ENCODE results near the gene VPS13D. TPM values are rescaled to one million over a fixed set of nuclear protein-coding genes. Genes with fewer than 3 reads are reported as not detected.
A peak's percentile ranks its signal among the peaks of the same experiment; 100 is the strongest.

Gene VPS13D
- total RNA-seq, 2 donors from 2014 or later, result 54.3 to 56.0 TPM

- H3K27ac ChIP-seq, result no peak overlapping the region
- no peaks in the 10 kb centered on the region for H3K9me3 ChIP-seq
- DNase-seq, result peak; percentile 38
- TF ChIP-seq CTCF (IDR thresholded peaks at IDR 0.05), result no peak
- H3K9ac ChIP-seq (ENCODE audit: low read depth in 2 of 2, low read length in 2 of 2), result no peak overlapping the region
- intact Hi-C loops (cut with DNase I), result loop anchor here (5.0 kb wide), 1 partner anchor 66 kb away; no protein-coding TSS in a partner anchor
- no peaks in the 10 kb centered on the region for H3K4me1 ChIP-seq
- H3K36me3 ChIP-seq, result peaks cover 3% of the 10 kb centered on the region
- no peak overlapping the region for H3K4me3 ChIP-seq
- H3K27me3 ChIP-seq, result no peaks in the 10 kb centered on the region
Observed at GRCh38 chr1:12411747-12412146, 181.9 kb downstream of the VPS13D start.

- intact Hi-C loops (cut with DNase I), result loop anchor here (5.0 kb wide), 1 partner anchor 65 kb away; no protein-coding TSS in a partner anchor
- H3K27ac ChIP-seq, result no peak overlapping the region
Observed at GRCh38 chr1:12412439-12412838, 182.6 kb downstream of the VPS13D start.

GRCh38 chr1:12413664-12414410 lies 184.0 kb downstream of the VPS13D start:
- TF ChIP-seq CTCF (IDR thresholded peaks at IDR 0.05), result no peak
- intact Hi-C loops (cut with DNase I), result loop anchor here (5.0 kb wide), 1 partner anchor 63 kb away; no protein-coding TSS in a partner anchor
- H3K4me3 ChIP-seq, result no peak overlapping the region
- H3K27me3 ChIP-seq, result no peaks in the 10 kb centered on the region
- H3K9ac ChIP-seq (ENCODE audit: low read depth in 2 of 2, low read length in 2 of 2), result no peak overlapping the region
- H3K4me1 ChIP-seq, result no peaks in the 10 kb centered on the region
- H3K9me3 ChIP-seq, result no peaks in the 10 kb centered on the region
- no peak overlapping the region for H3K27ac ChIP-seq
- H3K36me3 ChIP-seq, result peaks cover 3% of the 10 kb centered on the region
- DNase-seq, result no peak

More at GRCh38 chr1:12412439-12412838, 182.6 kb downstream of the VPS13D start:
- Histone ChIP-seq H3K9me3 (no peaks in the 10 kb centered on the region), H3K27me3 (no peaks in the 10 kb centered on the region), H3K4me3 (no peak overlapping the region), H3K4me1 (no peaks in the 10 kb centered on the region), H3K9ac (ENCODE audit: low read depth in 2 of 2, low read length in 2 of 2) (no peak overlapping the region), H3K36me3 (peaks cover 3% of the 10 kb centered on the region)
- no peak for TF ChIP-seq CTCF (IDR thresholded peaks at IDR 0.05)
- DNase-seq, result no peak

- TF ChIP-seq CTCF (IDR thresholded peaks at IDR 0.05), result no peak
- no peaks in the 10 kb centered on the region for H3K4me1 ChIP-seq
- H3K27ac ChIP-seq, result no peak overlapping the region
- H3K9me3 ChIP-seq, result no peaks in the 10 kb centered on the region
- H3K9ac ChIP-seq (ENCODE audit: low read depth in 2 of 2, low read length in 2 of 2), result no peak overlapping the region
- no peak for DNase-seq
- peaks cover 3% of the 10 kb centered on the region for H3K36me3 ChIP-seq
- intact Hi-C loops (cut with DNase I), result loop anchor here (5.0 kb wide), 1 partner anchor 63 kb away; no protein-coding TSS in a partner anchor
- H3K27me3 ChIP-seq, result no peaks in the 10 kb centered on the region
- no peak overlapping the region for H3K4me3 ChIP-seq
Observed at GRCh38 chr1:12414444-12415018, 184.7 kb downstream of the VPS13D start.

- H3K4me3 ChIP-seq, result no peak overlapping the region
- H3K4me1 ChIP-seq, result no peaks in the 10 kb centered on the region
- no peak overlapping the region for H3K27ac ChIP-seq
- intact Hi-C loops (cut with DNase I), result no loop called here
- no peak for TF ChIP-seq CTCF (IDR thresholded peaks at IDR 0.05)
- H3K36me3 ChIP-seq, result peaks cover 3% of the 10 kb centered on the region
- H3K9me3 ChIP-seq, result no peaks in the 10 kb centered on the region
- H3K27me3 ChIP-seq, result no peaks in the 10 kb centered on the region
- H3K9ac ChIP-seq (ENCODE audit: low read depth in 2 of 2, low read length in 2 of 2), result no peak overlapping the region
- no peak for DNase-seq
Observed at GRCh38 chr1:12415038-12415466, 185.2 kb downstream of the VPS13D start.

Data from colonic mucosa (tissue), 4 donors.